Choroid plexus epithelial cell (primary cell): ENCODE measurements around the gene CAMK1D.
"Not testable (repeated sequence)": the region's sequence is repeated elsewhere in the genome, so short reads cannot be mapped to it uniquely, and the experiment has no call there.

Source experiments
- DNase-seq: peaks from one replicate; pipeline ENCODE4 v3.0.0-alpha.2; 2010; ENCODE audit warnings: low read depth
- H3K4me3 ChIP-seq: 2 replicates; pipeline ENCODE4 v1.5.1; 2011; ENCODE audit warnings: low read depth, mild to moderate bottlenecking, control low read depth, low read length, moderate library complexity
- TF ChIP-seq, protein P1 (sequence below): conservative IDR thresholded peaks from 2 replicates; pipeline ENCODE4 v1.5.1; 2011; ENCODE audit warnings: low read depth, mild to moderate bottlenecking, control low read depth, inconsistent platforms, low read length, moderate library complexity

The CAMK1D gene

DNA sequence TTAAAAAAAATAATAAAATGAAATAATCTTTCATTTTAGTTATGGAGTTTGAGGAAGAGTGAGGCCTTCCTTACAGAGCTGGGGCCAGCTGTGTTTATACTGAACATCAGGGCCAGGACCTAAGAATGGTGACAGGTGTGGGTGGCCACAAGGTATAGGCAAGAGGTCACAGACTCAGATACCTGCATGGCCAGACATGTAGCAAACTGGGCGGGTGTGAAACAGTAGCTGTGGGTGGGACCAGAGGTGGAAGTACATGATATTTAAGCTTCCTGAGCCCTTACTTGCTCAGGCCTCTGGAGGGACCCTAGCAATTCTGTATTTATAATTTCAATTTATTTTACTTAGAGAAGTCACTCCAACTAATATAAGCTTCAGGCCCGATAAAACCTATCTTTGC, 27.7 kb upstream of the CAMK1D start:
- no peak overlapping the region for H3K4me3 ChIP-seq
- TF ChIP-seq, protein P1, sequence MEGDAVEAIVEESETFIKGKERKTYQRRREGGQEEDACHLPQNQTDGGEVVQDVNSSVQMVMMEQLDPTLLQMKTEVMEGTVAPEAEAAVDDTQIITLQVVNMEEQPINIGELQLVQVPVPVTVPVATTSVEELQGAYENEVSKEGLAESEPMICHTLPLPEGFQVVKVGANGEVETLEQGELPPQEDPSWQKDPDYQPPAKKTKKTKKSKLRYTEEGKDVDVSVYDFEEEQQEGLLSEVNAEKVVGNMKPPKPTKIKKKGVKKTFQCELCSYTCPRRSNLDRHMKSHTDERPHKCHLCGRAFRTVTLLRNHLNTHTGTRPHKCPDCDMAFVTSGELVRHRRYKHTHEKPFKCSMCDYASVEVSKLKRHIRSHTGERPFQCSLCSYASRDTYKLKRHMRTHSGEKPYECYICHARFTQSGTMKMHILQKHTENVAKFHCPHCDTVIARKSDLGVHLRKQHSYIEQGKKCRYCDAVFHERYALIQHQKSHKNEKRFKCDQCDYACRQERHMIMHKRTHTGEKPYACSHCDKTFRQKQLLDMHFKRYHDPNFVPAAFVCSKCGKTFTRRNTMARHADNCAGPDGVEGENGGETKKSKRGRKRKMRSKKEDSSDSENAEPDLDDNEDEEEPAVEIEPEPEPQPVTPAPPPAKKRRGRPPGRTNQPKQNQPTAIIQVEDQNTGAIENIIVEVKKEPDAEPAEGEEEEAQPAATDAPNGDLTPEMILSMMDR = no peak
- DNase-seq = no peak

DNA sequence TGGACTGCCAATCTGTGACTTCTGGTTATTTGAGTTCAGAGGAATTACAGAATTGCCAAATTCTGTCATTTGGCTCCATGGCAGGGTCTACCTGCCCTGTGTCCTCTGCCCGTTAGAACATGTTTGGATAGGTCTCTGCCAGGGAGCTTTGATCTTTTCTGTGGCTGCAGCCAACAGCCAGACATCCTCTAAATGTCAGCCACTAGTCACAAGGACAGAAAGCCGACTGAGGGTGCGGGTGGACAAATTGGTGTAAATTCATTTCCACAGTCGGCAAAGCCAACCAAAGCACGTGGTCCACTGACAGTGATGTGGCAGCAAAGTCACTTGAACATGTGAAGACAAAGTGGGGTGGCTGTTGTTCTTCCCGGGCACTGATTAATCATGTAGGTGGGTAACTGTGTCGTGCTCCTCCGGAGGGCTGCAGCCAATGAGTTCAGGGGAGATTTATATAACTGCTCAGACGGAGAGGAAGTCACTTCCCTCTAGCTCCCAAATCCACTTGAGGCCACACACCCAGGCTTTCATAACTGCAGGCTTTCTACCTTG, 26.7 kb upstream of the CAMK1D start:
- TF ChIP-seq, protein P1 = no peak
- DNase-seq = no peak
- H3K4me3 ChIP-seq = no peak overlapping the region

DNA sequence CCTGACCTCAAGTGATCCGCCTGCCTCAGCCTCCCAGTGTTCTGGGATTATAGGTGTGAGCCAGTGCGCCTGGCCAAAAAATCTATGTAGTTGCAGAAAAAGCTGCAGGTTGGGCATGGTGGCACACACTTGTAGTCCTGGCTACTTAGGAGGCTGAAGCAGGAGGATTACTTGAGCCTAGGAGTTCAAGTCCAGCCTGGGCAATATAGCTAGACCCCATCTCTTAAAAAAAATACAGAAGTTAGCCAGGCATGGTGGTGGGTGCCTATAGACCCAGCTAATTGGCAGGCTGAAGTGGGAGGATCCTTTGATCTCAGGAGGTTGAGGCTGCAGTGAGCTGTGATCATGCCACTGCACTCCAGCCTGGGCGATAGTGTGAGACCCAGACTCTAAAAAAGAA, 24.8 kb upstream of the CAMK1D start:
- no peak for DNase-seq
- H3K4me3 ChIP-seq = no peak overlapping the region
- TF ChIP-seq, protein P1 = no peak

DNA sequence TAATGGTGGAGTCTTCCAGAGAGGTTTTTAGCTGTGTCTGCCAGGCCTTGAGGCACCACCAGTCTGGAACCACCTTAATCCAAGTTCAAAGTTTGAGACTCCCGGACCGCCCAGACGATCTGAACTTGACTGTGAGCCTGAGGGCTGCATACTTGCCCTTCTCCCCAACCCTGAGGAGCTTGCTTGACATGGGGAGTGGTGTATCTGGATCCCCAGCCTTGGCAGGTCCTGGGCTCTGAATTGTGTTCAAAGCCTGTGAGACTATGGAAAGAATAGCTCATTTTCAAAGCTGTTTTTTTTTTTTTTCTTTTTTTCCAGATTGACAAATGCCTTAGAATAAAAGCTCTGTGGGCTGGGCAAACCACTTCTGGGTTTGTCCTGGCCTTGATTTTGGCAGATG, 22.3 kb upstream of the CAMK1D start:
- TF ChIP-seq, protein P1 = no peak
- DNase-seq = no peak
- H3K4me3 ChIP-seq = no peak overlapping the region

DNA sequence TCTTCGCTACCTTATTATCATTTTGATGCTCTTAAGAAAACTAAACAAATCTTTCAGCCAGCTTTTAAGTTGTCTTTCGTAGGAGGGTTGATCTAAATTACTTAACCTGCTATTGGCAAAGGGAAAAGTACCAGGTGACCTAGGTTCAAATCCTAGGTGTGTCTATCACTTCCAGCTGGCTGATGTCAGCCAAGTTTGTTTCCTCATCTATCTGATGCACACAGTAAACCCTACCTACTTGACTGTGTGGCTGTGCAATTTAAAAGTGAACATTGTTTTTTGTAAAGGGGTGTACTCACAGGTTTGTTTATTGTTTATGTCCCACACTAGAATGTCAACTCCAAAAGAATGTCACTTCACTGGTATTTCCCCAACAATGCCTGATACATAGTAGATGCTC, 21.9 kb upstream of the CAMK1D start:
- DNase-seq = no peak
- TF ChIP-seq, protein P1 = no peak
- H3K4me3 ChIP-seq = no peak overlapping the region

DNA sequence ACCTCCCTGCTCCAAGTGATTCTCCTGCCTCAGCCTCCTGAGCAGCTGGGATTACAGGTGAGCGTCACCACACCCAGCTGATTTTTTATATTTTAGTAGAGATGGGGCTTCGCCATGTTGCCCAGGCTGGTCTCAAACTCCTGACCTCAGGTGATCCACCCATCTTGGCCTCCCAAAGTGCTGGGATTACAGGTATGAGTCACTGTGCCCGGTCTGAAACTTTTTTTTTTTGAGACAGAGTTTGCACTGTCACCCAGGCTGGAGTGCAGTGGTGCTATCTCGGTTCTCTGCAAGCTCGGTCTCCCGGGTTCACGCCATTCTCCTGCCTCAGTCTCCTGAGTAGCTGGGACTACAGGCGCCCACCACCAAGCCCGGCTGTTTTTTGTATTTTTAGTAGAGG, 21.0 kb upstream of the CAMK1D start:
- not testable (repeated sequence) for H3K4me3 ChIP-seq, DNase-seq

DNA sequence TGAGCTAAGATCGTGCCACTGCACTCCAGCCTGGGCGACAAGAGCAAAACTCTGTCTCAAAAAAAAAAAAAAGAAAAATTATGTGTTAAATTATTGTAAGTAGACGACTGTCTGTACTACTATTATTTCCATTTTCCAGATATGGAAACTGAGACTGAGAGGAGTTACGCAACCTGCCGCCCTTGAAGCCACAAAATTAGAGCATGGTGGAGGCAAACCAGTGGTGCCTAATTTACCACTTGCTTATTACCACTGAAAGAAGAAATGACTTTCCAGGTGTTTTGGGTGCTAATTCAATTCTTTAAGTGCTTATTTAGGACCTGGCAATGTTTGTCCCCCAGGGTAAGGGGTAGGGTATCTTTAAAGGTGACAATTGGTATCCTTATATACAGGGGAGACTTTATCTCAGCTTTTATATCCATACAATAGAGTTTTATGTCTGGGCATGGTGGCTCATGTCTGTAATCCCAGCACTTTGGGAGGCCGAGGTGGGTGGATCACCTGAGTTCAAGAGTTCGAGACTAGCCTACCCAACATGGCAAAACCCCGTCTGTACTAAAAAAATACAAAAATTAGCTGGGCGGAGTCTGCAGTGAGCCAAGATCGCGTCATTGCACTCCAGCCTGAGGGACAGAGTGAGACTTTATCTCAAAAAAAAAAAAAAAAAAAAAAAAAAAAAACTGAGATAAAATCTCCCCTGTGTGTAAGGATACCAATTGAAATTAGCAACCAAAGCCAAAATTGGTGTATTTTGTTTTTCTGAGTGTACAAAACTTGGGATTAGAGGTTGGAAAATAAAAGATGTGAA, 16.6 kb upstream of the CAMK1D start:
- no peak overlapping the region for H3K4me3 ChIP-seq
- TF ChIP-seq, protein P1 = no peak
- DNase-seq = peak; percentile 32
